Measurements from ENCODE around the gene SLC38A8. TPM values are rescaled to one million over a fixed set of nuclear protein-coding genes. Genes with fewer than 3 reads are reported as not detected.

Gene SLC38A8
- total RNA-seq, 1 experiment from 2014 or later: 0.35 TPM

GRCh38 chr16:84018710-84019109, 23.9 kb downstream of the SLC38A8 start:
- Mint-ChIP-seq H3K4me1 (peaks cover 19 to 27% of the 10 kb centered on the region in 2 experiments), H3K9me3 (peaks cover 23 to 33% of the 10 kb centered on the region in 2 experiments), H3K36me3 (ENCODE audit: insufficient read depth in 1 of 3, low read depth in 3 of 3) (peaks cover 6 to 20% (median 11%) of the 10 kb centered on the region in 3 experiments), H3K27ac (peak overlapping the region in 1 of 3 experiments; percentile 96; a peak in 1 of 7 replicates), H3K27me3 (ENCODE audit: low read depth) (peaks cover 48% of the 10 kb centered on the region), H3K4me3 (no peak overlapping the region)
- no peak overlapping the region for H2BK120ac ChIP-seq (ENCODE audit: low read depth, low read length, poor library complexity, severe bottlenecking)
- no peaks in the 10 kb centered on the region for H3K79me2 ChIP-seq (ENCODE audit: insufficient read depth, low read length)
- TF ChIP-seq CTCF (conservative IDR thresholded peaks at IDR 0.05): no peak
- H4K20me1 ChIP-seq (ENCODE audit: control insufficient read depth, insufficient read depth, insufficient read length): no peaks in the 10 kb centered on the region
- H3K27me3 ChIP-seq (ENCODE audit: insufficient read depth, low read length): no peaks in the 10 kb centered on the region
- H4K5ac ChIP-seq (ENCODE audit: insufficient read length, low read depth, low read length): no peak overlapping the region
- H4K8ac ChIP-seq (replicated peaks; ENCODE audit: insufficient read length, low read depth, low read length): no peak overlapping the region
- no peaks in the 10 kb centered on the region for H3K23me2 ChIP-seq (ENCODE audit: insufficient read length, low read depth, low read length, poor library complexity, severe bottlenecking)
- no peak overlapping the region for H3K4me2 ChIP-seq (ENCODE audit: insufficient read depth, insufficient read length, low read length)
- H3K4me1 ChIP-seq (ENCODE audit: insufficient read depth, low read length): no peaks in the 10 kb centered on the region; the same call in 1 of the 2 replicates
- no CpG with 5 or more reads among the region's 4 CpGs for WGBS (ENCODE audit: extremely low coverage, insufficient read length, low lambda C conversion rate)
- H3K4ac ChIP-seq (ENCODE audit: low read depth, low read length): no peak overlapping the region
- no peak overlapping the region for H3K27ac ChIP-seq (ENCODE audit: insufficient read length, low read depth, low read length)
- no peak overlapping the region for H3K56ac ChIP-seq (ENCODE audit: insufficient read length, low read depth, low read length)
- H2BK5ac ChIP-seq (ENCODE audit: insufficient read length, low read length): no peak overlapping the region
- H2BK15ac ChIP-seq (ENCODE audit: low read depth, low read length): no peak overlapping the region
- H2BK20ac ChIP-seq (ENCODE audit: low read depth, low read length, poor library complexity, severe bottlenecking): no peak overlapping the region
- no peak overlapping the region for H3K18ac ChIP-seq (ENCODE audit: insufficient read length, low read depth, low read length)
- H3K14ac ChIP-seq (ENCODE audit: insufficient read depth, low read length): no peak overlapping the region
- no peak for DNase-seq
- H3T11ph ChIP-seq (ENCODE audit: low read length): no peak overlapping the region
- no peak overlapping the region for H2BK12ac ChIP-seq (ENCODE audit: insufficient read length, low read depth, low read length)
- H2AK5ac ChIP-seq (ENCODE audit: insufficient read length, low read length): no peak overlapping the region
- H3K9me3 ChIP-seq (ENCODE audit: control insufficient read depth, low read depth, low read length): no peaks in the 10 kb centered on the region
- no peak overlapping the region for H2AFZ ChIP-seq (ENCODE audit: low read length)
- no peak overlapping the region for H4K91ac ChIP-seq (ENCODE audit: insufficient read length, low read depth, low read length)
- H3K9ac ChIP-seq (ENCODE audit: extremely low read depth, insufficient read length, low read length): no peak overlapping the region
- no peak overlapping the region for H3K23ac ChIP-seq (ENCODE audit: insufficient read length, low read depth, low read length)
- H3K79me1 ChIP-seq (ENCODE audit: insufficient read depth, low read depth, low read length, poor library complexity, severe bottlenecking): no peaks in the 10 kb centered on the region
